ENCODE measurements around the gene ULK1. TPM values are rescaled to one million over a fixed set of nuclear protein-coding genes. Genes with fewer than 3 reads are reported as not detected.
A peak's percentile ranks its signal among the peaks of the same experiment; 100 is the strongest.

The ULK1 gene
- total RNA-seq: 10 to 100 TPM; 21.8 to 24.3 TPM

DNA sequence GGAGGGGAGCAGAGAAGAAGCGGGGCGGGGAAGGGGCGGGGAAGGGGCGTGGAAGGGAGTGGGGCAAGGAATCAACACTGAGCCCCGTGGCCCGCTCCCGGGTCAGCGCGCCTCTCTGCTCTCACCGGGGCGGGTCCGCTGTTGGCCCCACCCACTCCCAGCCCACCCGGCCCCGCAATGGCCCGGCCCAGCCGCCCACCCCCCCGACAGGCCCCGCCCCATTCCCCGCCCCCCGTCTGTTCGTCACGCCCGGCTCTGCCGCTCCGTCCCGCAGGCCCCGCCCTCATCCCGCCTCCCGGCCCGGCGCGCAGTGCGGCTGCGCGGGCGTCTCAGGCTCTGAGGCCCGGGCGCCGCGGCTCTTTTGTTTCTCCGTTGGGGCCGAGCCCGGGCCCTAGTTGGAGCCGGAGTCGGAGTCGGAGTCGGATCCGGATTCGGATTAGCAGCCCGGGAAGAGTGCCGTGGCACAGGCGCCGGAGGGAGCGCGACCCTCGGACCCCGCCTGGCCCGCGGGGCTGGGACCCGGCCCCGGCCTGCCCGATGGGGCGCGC is at the start of gene ULK1:
TSS of gene ULK1 (plus strand) at position 310 of the 548 bp plus-strand sequence. CDS start 380 bp downstream, outside the sequence.
- H3K27me3 Mint-ChIP-seq: peaks cover 0 to 4% of the 10 kb centered on the region in 2 donors
- peak; percentile 92 for DNase-seq (ENCODE audit: low spot score)
- H3K4me3 Mint-ChIP-seq: peak within 1 kb of the TSS; percentile 75
- H3K36me3 Mint-ChIP-seq: no peaks in the 10 kb centered on the region
- no peaks in the 10 kb centered on the region for H3K9me3 Mint-ChIP-seq
- peak within 1 kb of the TSS; percentile 43 to 87 for H3K27ac Mint-ChIP-seq
- ATAC-seq: peak; percentile 88 to 93
- H3K4me1 Mint-ChIP-seq (ENCODE audit: low read depth in 2 of 2): peaks cover 5 to 6% of the 10 kb centered on the region in 2 donors

DNA sequence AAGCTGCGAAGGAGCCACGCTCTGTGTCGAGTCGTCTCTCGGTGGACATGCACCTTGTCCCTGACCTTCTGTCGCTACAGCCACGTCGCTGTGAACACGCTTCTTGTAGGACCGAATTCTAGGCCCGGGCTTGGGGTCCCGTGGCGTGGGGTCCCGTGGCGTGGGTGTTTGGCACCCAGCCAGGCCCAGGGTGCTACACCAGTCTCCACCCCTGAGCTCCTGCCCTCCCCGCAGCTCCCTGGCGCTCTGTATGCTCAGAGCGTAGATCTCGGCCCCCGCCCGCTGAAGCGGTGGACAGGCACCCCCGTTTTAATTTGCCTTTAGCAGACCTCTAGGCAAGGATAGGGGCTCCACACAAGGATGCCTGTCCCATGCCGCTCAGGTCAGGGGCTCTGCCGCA is 49.8 kb upstream of the ULK1 start:
- H3K27me3 Mint-ChIP-seq: no peaks in the 10 kb centered on the region
- H3K9me3 Mint-ChIP-seq: no peaks in the 10 kb centered on the region
- no peak overlapping the region for H3K4me3 Mint-ChIP-seq
- no peak for ATAC-seq
- H3K27ac Mint-ChIP-seq: no peak overlapping the region
- H3K36me3 Mint-ChIP-seq: no peaks in the 10 kb centered on the region
- no peaks in the 10 kb centered on the region for H3K4me1 Mint-ChIP-seq (ENCODE audit: low read depth in 2 of 2)
- DNase-seq (ENCODE audit: low spot score): no peak

DNA sequence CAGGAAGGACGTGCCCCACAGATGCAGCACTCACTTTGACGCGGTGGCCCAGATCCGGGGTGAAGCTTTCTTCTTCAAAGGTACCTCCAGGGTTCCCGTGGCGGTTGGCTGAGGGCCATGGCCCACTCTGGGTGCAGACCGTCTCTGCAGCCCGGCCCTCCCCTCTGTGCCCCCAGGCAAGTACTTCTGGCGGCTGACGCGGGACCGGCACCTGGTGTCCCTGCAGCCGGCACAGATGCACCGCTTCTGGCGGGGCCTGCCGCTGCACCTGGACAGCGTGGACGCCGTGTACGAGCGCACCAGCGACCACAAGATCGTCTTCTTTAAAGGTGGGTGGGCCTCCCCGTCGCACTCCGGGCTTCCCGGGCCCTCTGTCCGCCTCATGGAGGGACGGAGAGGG is 49.3 kb upstream of the ULK1 start:
- H3K4me3 Mint-ChIP-seq: no peak overlapping the region
- ATAC-seq: no peak
- no peak for DNase-seq (ENCODE audit: low spot score)
- H3K27me3 Mint-ChIP-seq: no peaks in the 10 kb centered on the region
- H3K4me1 Mint-ChIP-seq (ENCODE audit: low read depth in 2 of 2): no peaks in the 10 kb centered on the region
- no peaks in the 10 kb centered on the region for H3K9me3 Mint-ChIP-seq
- H3K36me3 Mint-ChIP-seq: no peaks in the 10 kb centered on the region
- no peak overlapping the region for H3K27ac Mint-ChIP-seq

DNA sequence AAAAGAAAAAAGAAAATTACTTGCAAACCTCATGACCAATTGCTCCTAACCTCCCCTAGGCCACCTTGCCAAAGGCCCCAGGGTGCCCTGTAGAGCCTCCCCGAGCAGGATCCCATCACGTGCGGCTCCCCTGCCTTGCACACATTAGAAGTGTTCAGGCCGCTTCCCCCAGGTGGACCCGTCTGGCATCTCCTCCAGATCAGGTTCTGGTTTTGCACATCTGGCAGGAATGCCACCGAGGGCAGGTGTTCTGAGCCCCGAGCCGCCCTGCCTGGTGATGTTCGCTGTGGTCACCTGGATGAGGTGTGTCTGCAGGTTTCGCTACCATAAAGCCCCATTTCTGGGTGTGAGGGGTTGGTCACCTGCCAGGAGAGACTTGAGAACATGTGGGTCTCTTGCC is 47.0 kb upstream of the ULK1 start:
- Mint-ChIP-seq H3K27me3 (no peaks in the 10 kb centered on the region), H3K36me3 (no peaks in the 10 kb centered on the region), H3K27ac (no peak overlapping the region), H3K4me3 (no peak overlapping the region), H3K9me3 (no peaks in the 10 kb centered on the region), H3K4me1 (ENCODE audit: low read depth in 2 of 2) (no peaks in the 10 kb centered on the region)
- DNase-seq (ENCODE audit: low spot score) (no peak), ATAC-seq (no peak)

DNA sequence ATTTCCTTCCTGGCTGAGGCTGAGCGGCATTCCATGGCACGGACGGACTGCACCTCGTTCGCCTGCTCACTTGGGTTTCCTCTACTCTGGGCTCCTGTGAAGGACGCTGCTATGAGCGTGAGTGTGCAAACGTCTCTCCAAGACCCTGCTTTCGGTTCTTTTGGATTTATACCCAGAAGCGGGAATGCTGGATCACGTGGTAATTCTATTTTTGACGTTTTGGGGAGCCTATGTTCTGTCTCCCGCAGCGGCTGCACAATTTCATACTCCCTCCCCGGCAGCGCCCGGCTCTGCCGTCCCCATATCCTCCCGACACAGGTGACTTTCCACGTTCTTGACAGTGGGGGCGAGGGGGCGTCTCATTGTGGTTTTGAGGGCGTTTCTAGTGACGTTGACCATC is 45.7 kb upstream of the ULK1 start:
- H3K4me3 Mint-ChIP-seq: no peak overlapping the region
- ATAC-seq (no peak), DNase-seq (ENCODE audit: low spot score) (no peak)
- H3K27me3 Mint-ChIP-seq: no peaks in the 10 kb centered on the region
- H3K27ac Mint-ChIP-seq: no peak overlapping the region
- no peaks in the 10 kb centered on the region for H3K36me3 Mint-ChIP-seq
- no peaks in the 10 kb centered on the region for H3K9me3 Mint-ChIP-seq
- no peaks in the 10 kb centered on the region for H3K4me1 Mint-ChIP-seq (ENCODE audit: low read depth in 2 of 2)

DNA sequence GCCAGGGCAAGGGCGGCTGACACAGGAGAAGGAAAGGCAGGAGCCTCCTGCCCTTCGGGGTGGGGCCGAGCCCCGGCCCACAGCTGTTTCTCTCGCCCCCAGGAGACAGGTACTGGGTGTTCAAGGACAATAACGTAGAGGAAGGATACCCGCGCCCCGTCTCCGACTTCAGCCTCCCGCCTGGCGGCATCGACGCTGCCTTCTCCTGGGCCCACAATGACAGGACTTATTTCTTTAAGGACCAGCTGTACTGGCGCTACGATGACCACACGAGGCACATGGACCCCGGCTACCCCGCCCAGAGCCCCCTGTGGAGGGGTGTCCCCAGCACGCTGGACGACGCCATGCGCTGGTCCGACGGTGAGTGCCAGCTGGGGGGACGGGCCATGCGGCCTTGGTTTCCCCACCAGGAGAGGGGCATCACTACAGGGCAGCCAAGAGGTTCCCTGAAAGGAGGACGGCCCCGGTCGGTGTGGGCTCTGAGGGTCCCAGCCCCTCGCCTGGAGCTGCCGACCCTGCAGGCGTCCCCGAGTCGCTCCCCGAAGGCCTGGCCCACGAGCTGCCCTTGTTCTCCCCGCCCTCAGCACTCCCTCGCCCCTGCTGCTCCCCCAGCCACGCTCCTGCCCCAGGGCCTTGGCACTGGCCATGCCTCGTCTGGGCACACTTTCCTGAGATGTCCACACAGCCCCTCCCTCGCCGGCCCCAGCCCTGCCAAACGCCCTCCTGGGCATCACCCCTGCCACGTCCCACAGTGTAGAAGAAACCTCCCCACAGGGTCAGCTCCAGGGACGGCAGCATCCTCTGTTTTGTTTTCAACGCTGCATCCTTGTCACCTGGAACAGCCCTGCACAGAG is 44.5 kb upstream of the ULK1 start:
- no peak overlapping the region for H3K27ac Mint-ChIP-seq

DNA sequence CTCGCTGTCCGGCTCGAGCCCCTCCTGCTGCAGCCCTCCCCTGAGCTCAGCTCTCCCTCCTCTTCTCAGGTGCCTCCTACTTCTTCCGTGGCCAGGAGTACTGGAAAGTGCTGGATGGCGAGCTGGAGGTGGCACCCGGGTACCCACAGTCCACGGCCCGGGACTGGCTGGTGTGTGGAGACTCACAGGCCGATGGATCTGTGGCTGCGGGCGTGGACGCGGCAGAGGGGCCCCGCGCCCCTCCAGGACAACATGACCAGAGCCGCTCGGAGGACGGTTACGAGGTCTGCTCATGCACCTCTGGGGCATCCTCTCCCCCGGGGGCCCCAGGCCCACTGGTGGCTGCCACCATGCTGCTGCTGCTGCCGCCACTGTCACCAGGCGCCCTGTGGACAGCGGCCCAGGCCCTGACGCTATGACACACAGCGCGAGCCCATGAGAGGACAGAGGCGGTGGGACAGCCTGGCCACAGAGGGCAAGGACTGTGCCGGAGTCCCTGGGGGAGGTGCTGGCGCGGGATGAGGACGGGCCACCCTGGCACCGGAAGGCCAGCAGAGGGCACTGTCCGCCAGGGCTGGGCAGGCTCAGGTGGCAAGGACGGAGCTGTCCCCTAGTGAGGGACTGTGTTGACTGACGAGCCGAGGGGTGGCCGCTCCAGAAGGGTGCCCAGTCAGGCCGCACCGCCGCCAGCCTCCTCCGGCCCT is 43.4 kb upstream of the ULK1 start:
- Mint-ChIP-seq H3K27me3 (peaks cover under 1 to 2% of the 10 kb centered on the region in 2 donors), H3K27ac (no peak overlapping the region), H3K9me3 (no peaks in the 10 kb centered on the region), H3K4me3 (no peak overlapping the region), H3K4me1 (ENCODE audit: low read depth in 2 of 2) (no peaks in the 10 kb centered on the region), H3K36me3 (no peaks in the 10 kb centered on the region)
- DNase-seq (ENCODE audit: low spot score) (no peak), ATAC-seq (peak in 1 of 2 donors; percentile 21)

More for the DNA sequence above, 44.5 kb upstream of the ULK1 start:
- no peaks in the 10 kb centered on the region for H3K4me1 Mint-ChIP-seq (ENCODE audit: low read depth in 2 of 2)
- H3K36me3 Mint-ChIP-seq: no peaks in the 10 kb centered on the region
- H3K27me3 Mint-ChIP-seq: no peaks in the 10 kb centered on the region
- H3K9me3 Mint-ChIP-seq: no peaks in the 10 kb centered on the region
- no peak overlapping the region for H3K4me3 Mint-ChIP-seq
- DNase-seq (ENCODE audit: low spot score) (no peak), ATAC-seq (no peak)

DNA sequence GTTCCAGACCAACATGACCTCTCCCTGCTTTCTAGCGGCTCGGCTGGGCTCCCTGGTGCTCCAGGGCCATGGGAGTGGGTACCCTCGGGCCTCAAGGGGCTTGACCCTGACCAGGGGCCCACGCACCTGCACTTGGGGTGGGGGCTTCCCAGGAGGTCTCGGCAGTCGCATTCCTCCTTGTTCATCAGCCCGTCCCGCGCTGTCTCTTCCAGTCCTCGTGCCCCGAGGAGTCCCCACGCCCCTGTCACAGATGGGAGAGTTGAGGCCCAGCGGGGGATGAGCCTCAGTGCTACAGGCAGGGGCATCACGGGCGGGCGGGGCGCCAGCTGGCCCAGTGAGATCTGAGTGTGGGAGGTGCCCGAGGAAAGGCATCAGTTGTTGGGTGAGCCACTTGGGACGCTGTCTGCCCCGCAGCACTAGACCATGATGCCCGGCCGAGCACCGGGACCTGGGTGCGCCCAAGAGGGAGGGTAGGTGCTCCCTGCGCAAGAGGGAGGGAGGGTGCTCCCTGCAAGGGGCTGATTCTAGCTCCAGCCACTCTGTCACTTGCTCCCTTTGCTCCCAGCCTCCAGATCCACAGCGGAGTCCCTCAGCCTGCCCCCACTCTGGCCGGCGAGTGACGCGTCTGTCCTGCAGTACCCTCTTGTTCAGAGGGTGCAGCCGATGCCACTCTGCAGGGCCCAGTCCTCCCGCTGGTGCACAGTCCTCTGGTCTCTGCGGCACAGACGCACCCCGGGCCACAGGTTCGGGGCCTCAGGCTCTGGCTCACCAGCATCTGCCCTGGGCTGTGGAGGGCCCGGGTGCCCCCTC is 42.5 kb upstream of the ULK1 start:
- Mint-ChIP-seq H3K9me3 (no peaks in the 10 kb centered on the region), H3K4me1 (ENCODE audit: low read depth in 2 of 2) (no peaks in the 10 kb centered on the region), H3K27me3 (peaks cover 6 to 10% of the 10 kb centered on the region in 2 donors), H3K27ac (no peak overlapping the region), H3K36me3 (no peaks in the 10 kb centered on the region), H3K4me3 (no peak overlapping the region)
- ATAC-seq (peak in 1 of 2 donors; percentile 12), DNase-seq (ENCODE audit: low spot score) (no peak)

DNA sequence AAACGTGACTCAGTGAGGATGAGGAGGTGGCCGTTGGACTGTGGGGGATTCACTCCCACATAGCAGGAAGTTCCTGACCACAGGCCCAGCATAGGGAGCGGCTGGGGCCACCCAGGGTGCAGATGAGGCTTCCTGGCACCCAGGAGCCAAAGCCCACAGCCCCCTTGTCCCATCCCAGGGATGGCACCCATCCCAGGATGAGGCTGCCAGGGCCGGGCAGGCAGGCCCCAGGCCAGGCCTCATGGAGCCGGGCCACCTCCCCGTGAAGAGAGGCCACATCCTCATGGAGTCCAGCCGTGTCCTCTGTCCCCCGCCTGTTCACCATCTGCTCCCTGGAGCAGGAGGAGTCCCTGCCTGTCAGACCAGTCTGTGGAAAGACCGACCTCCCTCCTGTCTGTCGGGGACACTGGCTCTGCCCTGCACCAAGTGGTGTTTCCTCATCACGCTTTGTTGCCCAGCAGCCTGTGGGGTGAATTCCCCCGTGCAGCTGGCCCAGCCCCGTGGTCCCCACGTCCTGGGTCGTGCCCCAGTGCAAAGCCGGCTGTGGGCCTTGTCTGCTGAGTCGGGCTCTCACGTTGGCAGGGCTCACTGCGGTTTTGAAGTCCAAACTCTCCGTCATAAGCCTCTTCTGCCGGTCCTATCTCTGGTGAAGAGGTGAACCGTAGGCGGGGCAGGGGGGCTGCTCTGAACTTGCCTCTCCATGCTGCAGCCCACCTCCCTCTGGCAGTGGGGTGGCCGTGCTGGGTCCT is 41.7 kb upstream of the ULK1 start:
- DNase-seq (ENCODE audit: low spot score) (no peak), ATAC-seq (peak in 1 of 2 donors; percentile 4)
- H3K36me3 Mint-ChIP-seq: no peaks in the 10 kb centered on the region
- H3K4me3 Mint-ChIP-seq: no peak overlapping the region
- no peaks in the 10 kb centered on the region for H3K4me1 Mint-ChIP-seq (ENCODE audit: low read depth in 2 of 2)
- H3K27me3 Mint-ChIP-seq: peaks cover 6 to 10% of the 10 kb centered on the region in 2 donors
- H3K27ac Mint-ChIP-seq: no peak overlapping the region
- H3K9me3 Mint-ChIP-seq: no peaks in the 10 kb centered on the region

DNA sequence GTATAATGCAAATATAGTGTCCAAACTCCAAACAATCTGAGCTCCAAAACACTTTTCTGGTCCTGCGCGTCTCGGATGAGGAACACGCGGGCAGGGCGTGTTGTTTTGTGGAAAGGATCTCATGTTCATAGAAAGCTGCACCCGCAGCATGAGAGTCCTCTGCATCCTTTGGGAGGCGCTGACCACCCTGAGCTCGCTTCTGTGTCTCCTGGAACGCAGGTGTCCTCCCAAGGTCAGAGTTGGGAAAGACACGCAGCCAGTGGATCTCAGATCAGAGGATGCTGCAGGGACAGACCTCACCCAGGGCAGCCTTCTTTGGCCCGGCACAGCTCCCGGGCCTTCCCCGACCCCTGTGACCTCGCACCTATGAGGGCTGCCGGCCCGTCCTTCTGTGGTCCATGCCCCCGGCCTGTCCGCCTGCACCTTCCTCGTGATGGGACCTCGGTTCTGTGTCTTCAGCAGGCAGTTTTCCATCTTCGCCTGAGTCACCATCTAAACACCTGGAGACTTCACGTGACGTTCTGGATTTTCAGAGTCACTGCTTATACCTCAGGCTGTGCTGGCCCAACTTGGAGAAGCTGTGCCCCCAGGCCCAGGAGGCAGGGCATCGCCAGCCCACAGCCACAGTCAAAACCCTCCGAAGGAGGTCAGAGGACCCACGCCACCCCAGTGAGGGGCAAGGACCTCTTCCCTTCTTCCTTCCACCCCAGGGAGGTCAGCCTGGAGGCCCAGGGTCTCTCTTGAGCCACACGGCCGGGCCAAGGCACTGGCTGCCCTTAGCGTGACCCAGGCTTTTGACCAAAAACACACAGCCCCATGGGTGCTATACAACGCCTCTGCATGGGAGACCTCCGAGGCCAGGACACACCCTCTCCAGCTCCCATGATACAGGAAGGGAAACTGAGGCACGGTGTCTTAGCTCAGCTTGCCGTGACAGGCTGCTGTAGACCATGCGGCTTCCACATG is 40.3 kb upstream of the ULK1 start:
- H3K4me3 Mint-ChIP-seq: no peak overlapping the region

DNA sequence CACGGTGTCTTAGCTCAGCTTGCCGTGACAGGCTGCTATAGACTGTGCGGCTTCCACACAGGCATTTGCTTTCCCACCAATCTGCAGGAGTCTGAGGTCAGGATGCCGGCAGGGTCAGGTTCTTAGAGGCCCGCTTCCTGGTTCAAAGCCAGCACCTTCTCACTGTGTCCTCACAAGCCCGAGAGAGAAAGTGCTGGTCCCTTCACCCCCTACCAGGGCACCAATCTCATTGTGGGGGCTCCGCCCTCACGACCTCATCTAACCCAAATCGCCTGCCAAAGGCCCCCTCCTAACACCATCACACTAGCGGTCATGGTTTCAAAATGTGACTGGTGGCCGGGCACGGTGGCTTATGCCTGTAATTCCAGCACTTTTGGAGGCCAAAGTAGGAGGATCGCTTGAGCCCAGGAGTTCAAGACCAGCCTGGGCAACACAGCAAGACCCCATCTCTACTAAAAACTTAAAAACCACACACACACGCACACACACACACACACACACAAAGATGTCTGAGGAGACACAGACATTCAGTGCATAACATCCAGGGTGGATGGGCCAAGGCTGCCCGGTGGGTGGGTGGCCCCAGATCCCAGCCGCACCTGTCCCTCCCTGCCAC is 39.5 kb upstream of the ULK1 start:
- H3K4me3 Mint-ChIP-seq: no peak overlapping the region
- ATAC-seq: no peak
- H3K4me1 Mint-ChIP-seq (ENCODE audit: low read depth in 2 of 2): peaks cover 0 to under 1% of the 10 kb centered on the region in 2 donors
- no peaks in the 10 kb centered on the region for H3K9me3 Mint-ChIP-seq
- no peak overlapping the region for H3K27ac Mint-ChIP-seq
- DNase-seq (ENCODE audit: low spot score): no peak
- peaks cover 6 to 10% of the 10 kb centered on the region in 2 donors for H3K27me3 Mint-ChIP-seq
- no peaks in the 10 kb centered on the region for H3K36me3 Mint-ChIP-seq

More for the DNA sequence above, 40.3 kb upstream of the ULK1 start:
- no peak overlapping the region for H3K27ac Mint-ChIP-seq
- H3K27me3 Mint-ChIP-seq: peaks cover 6 to 10% of the 10 kb centered on the region in 2 donors
- H3K4me1 Mint-ChIP-seq (ENCODE audit: low read depth in 2 of 2): no peaks in the 10 kb centered on the region
- no peaks in the 10 kb centered on the region for H3K36me3 Mint-ChIP-seq
- DNase-seq (ENCODE audit: low spot score): no peak
- ATAC-seq: no peak
- no peaks in the 10 kb centered on the region for H3K9me3 Mint-ChIP-seq
